A673 (cell line): ENCODE measurements around the gene ENTR1.
A peak's percentile ranks its signal among the peaks of the same experiment; 100 is the strongest.

Experiments used
- EZH2 ChIP-seq: fragments of 200-600 bp; sonication (generic); IDR thresholded peaks from 2 replicates; pipeline ENCODE4 v1.6.1; 2017; ENCODE audit warnings: borderline replicate concordance, low read depth, mild to moderate bottlenecking, mixed read lengths, antibody characterized with exemption, low read length; ENCODE audit not compliant: poor library complexity, severe bottlenecking
- TF ChIP-seq, protein P1 (sequence below): fragments of 300-800, 200-600 bp; sonication (generic); conservative IDR thresholded peaks from 2 replicates; pipeline ENCODE4 v1.5.1; 2017; ENCODE audit warnings: low read depth, mild to moderate bottlenecking, antibody characterized with exemption, low read length, moderate library complexity, mixed read lengths

- TF ChIP-seq, protein P1, sequence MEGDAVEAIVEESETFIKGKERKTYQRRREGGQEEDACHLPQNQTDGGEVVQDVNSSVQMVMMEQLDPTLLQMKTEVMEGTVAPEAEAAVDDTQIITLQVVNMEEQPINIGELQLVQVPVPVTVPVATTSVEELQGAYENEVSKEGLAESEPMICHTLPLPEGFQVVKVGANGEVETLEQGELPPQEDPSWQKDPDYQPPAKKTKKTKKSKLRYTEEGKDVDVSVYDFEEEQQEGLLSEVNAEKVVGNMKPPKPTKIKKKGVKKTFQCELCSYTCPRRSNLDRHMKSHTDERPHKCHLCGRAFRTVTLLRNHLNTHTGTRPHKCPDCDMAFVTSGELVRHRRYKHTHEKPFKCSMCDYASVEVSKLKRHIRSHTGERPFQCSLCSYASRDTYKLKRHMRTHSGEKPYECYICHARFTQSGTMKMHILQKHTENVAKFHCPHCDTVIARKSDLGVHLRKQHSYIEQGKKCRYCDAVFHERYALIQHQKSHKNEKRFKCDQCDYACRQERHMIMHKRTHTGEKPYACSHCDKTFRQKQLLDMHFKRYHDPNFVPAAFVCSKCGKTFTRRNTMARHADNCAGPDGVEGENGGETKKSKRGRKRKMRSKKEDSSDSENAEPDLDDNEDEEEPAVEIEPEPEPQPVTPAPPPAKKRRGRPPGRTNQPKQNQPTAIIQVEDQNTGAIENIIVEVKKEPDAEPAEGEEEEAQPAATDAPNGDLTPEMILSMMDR, result peak; percentile 53
- no peak for TF ChIP-seq EZH2
Observed at GRCh38 chr9:136439481-136440408, 29.3 kb upstream of the ENTR1 start, which contains the start of gene INPP5E.
